C4-2B (cell line): Measurements from ENCODE around the gene RBBP8.

Source experiments
- H3K27ac ChIP-seq: fragments of 450-650 bp; 2 replicates; pipeline ENCODE4 v1.5.1; 2017
- ZFX ChIP-seq: fragments of 450-650 bp; IDR thresholded peaks from 2 replicates; pipeline ENCODE4 v1.6.1; 2017
- TF ChIP-seq, protein P1 (sequence below): fragments of 450-650 bp; conservative IDR thresholded peaks from 2 replicates; pipeline ENCODE4 v1.5.1; 2017; ENCODE audit warnings: mild to moderate bottlenecking

The RBBP8 gene

DNA sequence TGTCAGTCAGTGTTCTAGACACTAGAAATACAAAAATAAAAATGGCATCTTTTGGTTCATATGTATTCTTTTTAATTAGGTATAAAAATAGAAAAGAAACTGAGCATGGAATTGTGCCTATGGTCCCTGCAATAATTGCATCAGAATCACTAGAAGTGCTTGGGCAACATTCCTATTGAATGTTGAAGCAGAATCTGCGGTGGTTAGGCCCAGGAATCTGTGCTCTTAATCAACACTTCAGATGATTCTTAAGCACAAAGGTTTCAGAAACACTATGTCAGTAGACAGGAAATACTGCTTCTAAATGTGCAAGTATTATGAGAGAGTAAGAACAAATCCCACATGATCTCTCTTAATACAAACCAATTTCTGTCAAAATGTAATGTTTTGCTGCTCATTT, 20.3 kb upstream of the RBBP8 start:
- TF ChIP-seq, protein P1, sequence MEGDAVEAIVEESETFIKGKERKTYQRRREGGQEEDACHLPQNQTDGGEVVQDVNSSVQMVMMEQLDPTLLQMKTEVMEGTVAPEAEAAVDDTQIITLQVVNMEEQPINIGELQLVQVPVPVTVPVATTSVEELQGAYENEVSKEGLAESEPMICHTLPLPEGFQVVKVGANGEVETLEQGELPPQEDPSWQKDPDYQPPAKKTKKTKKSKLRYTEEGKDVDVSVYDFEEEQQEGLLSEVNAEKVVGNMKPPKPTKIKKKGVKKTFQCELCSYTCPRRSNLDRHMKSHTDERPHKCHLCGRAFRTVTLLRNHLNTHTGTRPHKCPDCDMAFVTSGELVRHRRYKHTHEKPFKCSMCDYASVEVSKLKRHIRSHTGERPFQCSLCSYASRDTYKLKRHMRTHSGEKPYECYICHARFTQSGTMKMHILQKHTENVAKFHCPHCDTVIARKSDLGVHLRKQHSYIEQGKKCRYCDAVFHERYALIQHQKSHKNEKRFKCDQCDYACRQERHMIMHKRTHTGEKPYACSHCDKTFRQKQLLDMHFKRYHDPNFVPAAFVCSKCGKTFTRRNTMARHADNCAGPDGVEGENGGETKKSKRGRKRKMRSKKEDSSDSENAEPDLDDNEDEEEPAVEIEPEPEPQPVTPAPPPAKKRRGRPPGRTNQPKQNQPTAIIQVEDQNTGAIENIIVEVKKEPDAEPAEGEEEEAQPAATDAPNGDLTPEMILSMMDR: no peak
- no peak for TF ChIP-seq ZFX
- H3K27ac ChIP-seq: no peak overlapping the region

DNA sequence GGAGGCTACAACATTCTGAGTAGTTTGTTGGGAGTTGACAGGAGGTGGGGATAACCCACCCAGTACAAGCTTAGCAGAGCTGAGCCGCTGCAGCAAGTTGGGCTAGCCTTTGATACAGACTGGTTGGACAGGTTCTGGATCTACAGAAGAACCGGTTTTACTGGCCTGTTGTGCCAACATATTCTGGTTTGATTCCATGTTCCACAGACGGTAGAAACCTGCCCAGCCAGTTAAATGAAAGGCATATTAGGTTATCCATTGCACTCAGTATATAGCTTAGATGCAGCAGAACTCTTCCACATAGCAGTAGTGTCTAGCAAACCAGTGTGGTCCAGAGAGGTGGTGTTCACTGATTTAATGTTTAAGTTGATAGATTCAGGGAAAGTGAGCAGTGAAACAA, 19.3 kb upstream of the RBBP8 start:
- TF ChIP-seq, protein P1: no peak
- no peak for TF ChIP-seq ZFX
- H3K27ac ChIP-seq: no peak overlapping the region

DNA sequence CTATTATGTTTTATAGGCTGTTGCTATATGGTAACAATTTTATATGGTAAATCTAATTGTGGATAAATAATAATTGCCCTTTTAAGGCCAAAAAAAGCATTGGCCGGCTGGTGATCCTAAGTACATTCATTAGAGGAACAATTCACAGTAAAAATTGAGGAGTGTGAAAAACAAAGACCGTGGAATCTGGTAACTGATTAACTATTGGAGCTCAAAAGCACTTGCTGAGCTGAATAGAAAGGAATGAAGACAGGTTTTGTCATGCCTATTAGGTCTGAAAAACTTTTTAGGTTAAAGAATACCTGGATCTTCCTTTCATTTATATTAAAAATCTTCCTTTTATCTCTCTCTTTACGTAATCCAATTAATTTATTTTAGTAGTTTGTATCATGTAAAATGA, 18.5 kb upstream of the RBBP8 start:
- H3K27ac ChIP-seq: no peak overlapping the region
- TF ChIP-seq, protein P1: no peak
- no peak for TF ChIP-seq ZFX

DNA sequence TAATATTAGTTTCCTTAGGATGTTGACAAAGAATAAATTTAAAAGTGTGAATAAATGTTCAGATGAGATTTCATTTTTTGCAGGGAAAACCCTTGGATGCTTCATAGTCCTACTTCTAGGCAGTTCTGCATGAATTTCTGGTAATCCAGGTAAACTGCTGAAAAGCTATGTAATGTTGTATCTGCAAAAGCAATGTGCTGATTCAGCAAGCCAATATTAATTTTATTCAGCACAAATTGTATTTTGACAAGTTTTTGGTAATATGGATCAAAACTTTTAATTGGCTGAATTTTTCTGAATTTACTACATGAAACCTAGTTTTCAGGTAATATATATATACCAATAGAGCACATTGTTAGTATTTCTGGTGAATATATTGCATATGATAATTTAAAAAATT, 17.8 kb upstream of the RBBP8 start:
- no peak overlapping the region for H3K27ac ChIP-seq
- TF ChIP-seq ZFX: no peak
- TF ChIP-seq, protein P1: no peak

DNA sequence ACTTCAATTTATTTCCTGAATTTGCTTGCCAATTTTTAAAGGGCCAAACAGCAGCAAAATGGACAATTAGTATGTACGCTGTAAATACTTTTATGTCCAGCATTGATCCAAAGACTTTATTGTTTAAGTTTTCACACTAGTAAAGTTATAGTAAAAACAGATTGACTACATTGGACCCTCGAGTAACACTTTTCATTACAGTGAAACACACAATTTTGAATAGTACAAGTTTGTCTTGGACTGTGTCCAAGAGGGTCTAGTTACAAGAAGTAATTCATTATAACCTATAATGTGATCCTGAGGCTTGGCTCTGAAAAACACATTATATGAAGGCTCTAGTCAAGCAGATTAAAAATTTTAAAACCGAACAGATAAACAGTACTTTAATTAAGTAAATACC, 11.4 kb upstream of the RBBP8 start:
- no peak overlapping the region for H3K27ac ChIP-seq
- TF ChIP-seq, protein P1: no peak
- TF ChIP-seq ZFX: no peak

DNA sequence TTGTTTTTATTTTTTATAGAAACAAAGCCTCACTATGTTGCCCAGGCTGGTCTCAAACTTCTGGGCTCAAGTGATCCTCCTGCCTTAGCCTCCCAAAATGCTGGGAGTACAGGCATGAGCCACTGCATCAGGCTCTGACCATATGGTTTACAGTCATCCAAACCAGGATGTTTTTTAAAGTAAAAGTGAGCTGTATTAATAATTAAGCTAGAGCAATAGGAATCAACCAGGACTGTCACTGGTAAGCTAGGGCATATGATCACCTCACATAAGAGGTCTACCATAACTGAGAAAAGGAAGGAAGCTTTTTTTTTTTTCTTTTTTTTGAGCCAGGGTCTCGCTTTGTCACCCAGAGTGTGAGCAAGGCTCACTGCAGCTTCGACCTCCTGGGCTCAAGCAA, 8.5 kb upstream of the RBBP8 start:
- TF ChIP-seq ZFX: no peak
- TF ChIP-seq, protein P1: no peak
- no peak overlapping the region for H3K27ac ChIP-seq

DNA sequence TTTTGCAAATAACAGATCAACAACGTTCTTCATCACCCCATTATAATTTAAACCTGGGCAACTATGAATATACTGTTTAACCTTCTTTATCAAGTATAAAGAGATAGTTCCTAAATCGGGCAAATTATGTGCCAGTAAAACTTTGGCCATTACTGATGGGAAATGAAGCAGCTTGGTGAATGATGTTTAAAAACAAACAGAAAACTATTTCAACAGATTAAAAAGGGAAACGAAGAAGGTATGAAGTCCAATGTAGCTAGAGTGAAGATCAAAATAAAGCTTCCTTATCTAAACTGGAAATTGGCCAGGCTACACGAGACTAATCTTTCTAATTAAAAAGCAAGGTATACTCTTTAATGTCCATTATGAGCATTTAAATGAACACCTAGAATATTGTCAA, 6.7 kb upstream of the RBBP8 start:
- H3K27ac ChIP-seq: no peak overlapping the region
- TF ChIP-seq, protein P1: no peak
- no peak for TF ChIP-seq ZFX
